ENCODE results near the gene MYT1. TPM values are rescaled to one million over a fixed set of nuclear protein-coding genes. Genes with fewer than 3 reads are reported as not detected.

The MYT1 gene
- total and polyA plus RNA-seq, 2 of the 13 experiments (the other 11 are each of a cell fraction or from before 2014, with no cell fraction given) = 0.58 to 2.5 TPM

DNA sequence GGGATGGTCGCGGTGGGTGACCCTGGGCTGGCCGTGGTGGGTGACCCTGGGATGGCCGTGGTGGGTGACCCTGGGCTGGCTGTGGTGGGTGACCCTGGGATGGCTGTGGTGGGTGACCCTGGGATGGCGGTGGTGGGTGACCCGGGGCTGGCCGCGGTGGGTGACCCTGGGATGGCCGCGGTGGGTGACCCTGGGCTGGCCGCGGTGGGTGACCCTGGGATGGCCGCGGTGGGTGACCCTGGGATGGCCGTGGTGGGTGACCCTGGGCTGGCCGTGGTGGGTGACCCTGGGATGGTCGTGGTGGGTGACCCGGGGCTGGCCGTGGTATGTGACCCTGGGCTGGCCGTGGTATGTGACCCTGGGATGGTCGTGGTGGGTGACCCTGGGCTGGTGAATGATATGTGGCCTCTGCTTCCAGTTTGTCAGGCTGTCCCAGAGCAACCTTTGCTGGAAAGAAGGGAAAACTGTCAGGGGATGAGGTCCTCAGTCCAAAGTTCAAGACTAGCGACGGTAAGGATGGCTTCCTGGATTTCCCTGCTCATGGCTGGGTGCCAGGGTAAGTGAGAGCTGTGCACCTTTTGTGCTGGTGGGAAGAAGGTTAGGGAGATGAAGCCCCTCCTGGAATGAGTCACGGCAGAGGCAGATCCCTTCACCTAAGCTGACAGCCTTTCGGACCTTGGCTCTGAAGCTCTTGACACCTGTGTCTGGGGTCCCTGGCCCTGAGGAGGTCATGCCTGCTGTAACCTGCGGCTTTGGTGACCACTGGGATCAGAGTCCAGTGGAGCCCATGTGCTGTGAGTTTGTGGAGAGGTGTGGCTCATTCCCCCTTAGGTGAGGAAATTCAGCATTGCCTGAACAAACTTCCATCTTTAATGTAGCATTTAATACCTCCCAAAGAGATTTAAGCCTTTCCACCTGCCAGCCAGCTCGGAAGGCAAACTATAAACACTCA, 72.2 kb downstream of the MYT1 start (continued):
- TF ChIP-seq, protein P1, sequence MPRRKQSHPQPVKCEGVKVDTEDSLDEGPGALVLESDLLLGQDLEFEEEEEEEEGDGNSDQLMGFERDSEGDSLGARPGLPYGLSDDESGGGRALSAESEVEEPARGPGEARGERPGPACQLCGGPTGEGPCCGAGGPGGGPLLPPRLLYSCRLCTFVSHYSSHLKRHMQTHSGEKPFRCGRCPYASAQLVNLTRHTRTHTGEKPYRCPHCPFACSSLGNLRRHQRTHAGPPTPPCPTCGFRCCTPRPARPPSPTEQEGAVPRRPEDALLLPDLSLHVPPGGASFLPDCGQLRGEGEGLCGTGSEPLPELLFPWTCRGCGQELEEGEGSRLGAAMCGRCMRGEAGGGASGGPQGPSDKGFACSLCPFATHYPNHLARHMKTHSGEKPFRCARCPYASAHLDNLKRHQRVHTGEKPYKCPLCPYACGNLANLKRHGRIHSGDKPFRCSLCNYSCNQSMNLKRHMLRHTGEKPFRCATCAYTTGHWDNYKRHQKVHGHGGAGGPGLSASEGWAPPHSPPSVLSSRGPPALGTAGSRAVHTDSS (CRISPR knock-in tag; conservative IDR thresholded peaks at IDR 0.05) = no peak
- TF ChIP-seq KDM5B (CRISPR knock-in tag; IDR thresholded peaks at IDR 0.05; ENCODE audit: borderline replicate concordance) = peak; percentile 77
- no peak for TF ChIP-seq ATF7 (IDR thresholded peaks at IDR 0.05)
- TF ChIP-seq ATF7 (CRISPR knock-in tag; IDR thresholded peaks at IDR 0.05) = peak; percentile 81
- no peak for TF ChIP-seq XBP1 (CRISPR knock-in tag; IDR thresholded peaks at IDR 0.05)
- no peak for TF ChIP-seq ZNF18 (CRISPR knock-in tag; IDR thresholded peaks at IDR 0.05; ENCODE audit: insufficient replicate concordance)
- no peak for TF ChIP-seq AFF4 (CRISPR knock-in tag; IDR thresholded peaks at IDR 0.05)
- no peak for TF ChIP-seq ZNF780A (CRISPR knock-in tag; IDR thresholded peaks at IDR 0.05)
- no peak for TF ChIP-seq ZNF20 (CRISPR knock-in tag; IDR thresholded peaks at IDR 0.05)
- TF ChIP-seq ATF6 (CRISPR knock-in tag; conservative IDR thresholded peaks at IDR 0.05) = no peak
- no peak for TF ChIP-seq ZXDC (CRISPR knock-in tag; IDR thresholded peaks at IDR 0.05)
- 0 out of 2 replicates have a peak, but pooled peaks have one; percentile 41 for TF ChIP-seq ZBTB43 (CRISPR knock-in tag; conservative IDR thresholded peaks at IDR 0.05)
- peak; percentile 87 for TF ChIP-seq ZMYM3 (CRISPR knock-in tag; IDR thresholded peaks at IDR 0.05)
- TF ChIP-seq ZBTB20 (CRISPR knock-in tag; IDR thresholded peaks at IDR 0.05; ENCODE audit: borderline replicate concordance, low read depth) = no peak; the same call in 1 of the 2 replicates

Measured in HepG2 (cell line).